SK-N-SH treated with all-trans-retinoic acid at 6 μM for 48 hours (cell line): Measurements from ENCODE around the gene CACNA1H.

Source experiments
- ATAC-seq: fragments of 200-7000 bp; cut with Tn5 transposase; 3 replicates; pipeline ENCODE4 v1.9.1; 2020; ENCODE audit warnings: mild to moderate bottlenecking, moderate library complexity
- ARNTL ChIP-seq: fragments of 450-650 bp; formaldehyde crosslinking; IDR thresholded peaks from 2 replicates; pipeline ENCODE4 v1.5.0; 2020; ENCODE audit warnings: low read depth, mild to moderate bottlenecking, moderate library complexity, borderline replicate concordance
- BACH2 ChIP-seq: fragments of 250-450 bp; sonication (Bioruptor Pico); IDR thresholded peaks from 2 replicates; pipeline ENCODE4 v1.9.0; 2021; ENCODE audit warnings: mild to moderate bottlenecking, borderline replicate concordance
- CREB5 ChIP-seq: fragments of 250-450 bp; sonication (Bioruptor Pico); IDR thresholded peaks from 2 replicates; pipeline ENCODE4 v1.5.1; 2020; ENCODE audit warnings: low read depth, mild to moderate bottlenecking, moderate library complexity
- CSDC2 ChIP-seq: fragments of 250-450 bp; sonication (Bioruptor Pico); IDR thresholded peaks from 2 replicates; pipeline ENCODE4 v1.5.0; 2020; ENCODE audit warnings: mild to moderate bottlenecking, moderate library complexity
- CSRNP3 ChIP-seq: fragments of 250-450 bp; sonication (Bioruptor Pico); IDR thresholded peaks from 2 replicates; pipeline ENCODE4 v1.5.1; 2021; ENCODE audit warnings: mild to moderate bottlenecking, moderate library complexity
- ESRRG ChIP-seq: fragments of 250-450 bp; sonication (Bioruptor Pico); IDR thresholded peaks from 2 replicates; pipeline ENCODE4 v1.6.1; 2021; ENCODE audit warnings: mild to moderate bottlenecking
- ISL1 ChIP-seq: fragments of 250-450 bp; sonication (Bioruptor Pico); IDR thresholded peaks from 2 replicates; pipeline ENCODE4 v2.1.2; 2022; ENCODE audit warnings: mild to moderate bottlenecking, moderate library complexity
- OSR1 ChIP-seq: fragments of 250-450 bp; sonication (Bioruptor Pico); IDR thresholded peaks from 2 replicates; pipeline ENCODE4 v1.8.0; 2022; ENCODE audit warnings: moderate library complexity, mild to moderate bottlenecking, inconsistent platforms
- PATZ1 ChIP-seq: fragments of 250-450 bp; sonication (Bioruptor Pico); IDR thresholded peaks from 2 replicates; pipeline ENCODE4 v1.8.0; 2020; ENCODE audit warnings: mild to moderate bottlenecking, moderate library complexity, borderline replicate concordance
- POU6F1 ChIP-seq: fragments of 250-450 bp; sonication (Bioruptor Pico); IDR thresholded peaks from 2 replicates; pipeline ENCODE4 v1.8.0; 2021; ENCODE audit warnings: low read depth, mild to moderate bottlenecking, moderate library complexity, borderline replicate concordance
- PPARA ChIP-seq: fragments of 250-450 bp; sonication (Bioruptor Pico); IDR thresholded peaks from 2 replicates; pipeline ENCODE4 v1.5.0; 2020; ENCODE audit warnings: mild to moderate bottlenecking, borderline replicate concordance
- RARB ChIP-seq: fragments of 250-450 bp; sonication (Bioruptor Pico); IDR thresholded peaks from 2 replicates; pipeline ENCODE4 v1.8.0; 2021; ENCODE audit warnings: mild to moderate bottlenecking, moderate library complexity
- SNAI2 ChIP-seq: fragments of 250-450 bp; sonication (Bioruptor Pico); IDR thresholded peaks from 2 replicates; pipeline ENCODE4 v1.5.0; 2020; ENCODE audit warnings: mild to moderate bottlenecking, moderate library complexity
- TCF4 ChIP-seq: fragments of 250-450 bp; sonication (Bioruptor Pico); IDR thresholded peaks from 2 replicates; pipeline ENCODE4 v1.8.0; 2021; ENCODE audit warnings: mild to moderate bottlenecking, moderate library complexity, borderline replicate concordance
- TOX ChIP-seq: fragments of 250-450 bp; sonication (Bioruptor Pico); IDR thresholded peaks from 2 replicates; pipeline ENCODE4 v1.8.0; 2021; ENCODE audit warnings: mild to moderate bottlenecking, moderate library complexity, borderline replicate concordance
- TSHZ2 ChIP-seq: fragments of 250-450 bp; sonication (Bioruptor Pico); IDR thresholded peaks from 2 replicates; pipeline ENCODE4 v1.5.0; 2020; ENCODE audit warnings: mild to moderate bottlenecking, moderate library complexity
- ZC3H10 ChIP-seq: fragments of 250-450 bp; sonication (Bioruptor Pico); IDR thresholded peaks from 2 replicates; pipeline ENCODE4 v1.5.1; 2021; ENCODE audit warnings: mild to moderate bottlenecking, moderate library complexity
- ZFP3 ChIP-seq: fragments of 250-450 bp; sonication (Bioruptor Pico); IDR thresholded peaks from 2 replicates; pipeline ENCODE4 v1.5.0; 2020; ENCODE audit warnings: mild to moderate bottlenecking, moderate library complexity
- ZNF565 ChIP-seq: fragments of 450-650 bp; formaldehyde crosslinking; conservative IDR thresholded peaks from 2 replicates; pipeline ENCODE4 v1.5.0; 2020; ENCODE audit warnings: low read depth, mild to moderate bottlenecking, moderate library complexity
- ZNF70 ChIP-seq: fragments of 450-650 bp; formaldehyde crosslinking; IDR thresholded peaks from 2 replicates; pipeline ENCODE4 v1.5.0; 2020; ENCODE audit warnings: mild to moderate bottlenecking, moderate library complexity

Gene CACNA1H

GRCh38 chr16:1157639-1158455 lies 4.9 kb downstream of the CACNA1H start (continued):
- TF ChIP-seq ZNF565 (CRISPR knock-in tag) = no peak
- no peak for TF ChIP-seq CREB5 (CRISPR knock-in tag)

GRCh38 chr16:1158456-1159324 lies 5.8 kb downstream of the CACNA1H start:
- ATAC-seq = no peak
- TF ChIP-seq PPARA (CRISPR knock-in tag) (no peak), RARB (CRISPR knock-in tag) (no peak), ARNTL (CRISPR knock-in tag) (no peak), ZFP3 (CRISPR knock-in tag) (no peak), PATZ1 (no peak), BACH2 (CRISPR knock-in tag) (no peak), ZC3H10 (no peak), SNAI2 (CRISPR knock-in tag) (no peak), TOX (CRISPR knock-in tag) (no peak), ISL1 (no peak), CSDC2 (CRISPR knock-in tag) (no peak), TCF4 (CRISPR knock-in tag) (no peak), ZNF565 (CRISPR knock-in tag) (no peak), OSR1 (CRISPR knock-in tag) (no peak), CREB5 (CRISPR knock-in tag) (no peak), ESRRG (CRISPR knock-in tag) (no peak), ZNF70 (no peak), POU6F1 (CRISPR knock-in tag) (no peak), TSHZ2 (CRISPR knock-in tag) (no peak), CSRNP3 (CRISPR knock-in tag) (no peak)
- TF ChIP-seq, all 23 proteins: peak for 0
